HG03139 (cell line): ENCODE data around the gene AKR1C4.
"Not testable (repeated sequence)": the region's sequence is repeated elsewhere in the genome, so short reads cannot be mapped to it uniquely, and the experiment has no call there.

ENCODE experiments used
- ATAC-seq: cut with Tn5 transposase; IDR thresholded peaks from one replicate; pipeline ENCODE4 v1.9.1; 2021; ENCODE audit not compliant: unreplicated experiment

Gene AKR1C4

DNA sequence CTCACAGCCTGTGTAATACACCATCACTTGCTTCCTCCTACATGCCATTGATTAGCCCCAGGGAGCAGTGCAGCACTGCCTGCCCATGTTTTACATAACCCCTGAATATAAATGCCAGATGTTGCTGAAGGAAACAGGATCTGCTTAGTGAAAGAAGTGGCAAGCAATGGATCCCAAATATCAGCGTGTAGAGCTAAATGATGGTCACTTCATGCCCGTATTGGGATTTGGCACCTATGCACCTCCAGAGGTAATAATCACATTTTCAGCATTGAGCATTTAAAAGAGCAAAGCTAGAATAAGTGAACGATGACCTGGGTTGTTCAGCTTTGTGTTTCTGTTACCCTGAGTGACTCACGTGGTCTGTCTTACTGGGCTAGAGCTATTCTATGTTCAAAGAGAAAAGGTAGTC, at the start of gene AKR1C4:
Gene AKR1C4 (plus strand): TSS at position 136 of the 412 bp plus-strand sequence. CDS start 31 bp downstream, at position 167.
- ATAC-seq, result no peak

DNA sequence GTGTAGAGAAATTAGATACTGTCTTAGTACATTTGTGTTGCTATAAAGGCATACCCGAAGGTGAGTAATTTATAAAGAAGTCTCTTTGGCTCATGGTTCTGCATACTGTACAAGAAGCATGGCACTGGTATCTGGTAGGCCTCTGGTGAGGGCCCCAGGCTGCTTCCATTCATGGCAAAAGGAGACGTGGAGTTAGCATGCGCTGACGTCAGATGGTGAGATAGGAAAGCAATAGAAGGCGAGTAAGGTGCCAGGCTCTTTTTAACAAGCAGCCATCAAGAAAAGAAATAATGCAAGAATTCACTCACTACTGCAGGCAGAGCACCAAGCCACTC, 49.8 kb upstream of the AKR1C4 start:
- no peak for ATAC-seq

DNA sequence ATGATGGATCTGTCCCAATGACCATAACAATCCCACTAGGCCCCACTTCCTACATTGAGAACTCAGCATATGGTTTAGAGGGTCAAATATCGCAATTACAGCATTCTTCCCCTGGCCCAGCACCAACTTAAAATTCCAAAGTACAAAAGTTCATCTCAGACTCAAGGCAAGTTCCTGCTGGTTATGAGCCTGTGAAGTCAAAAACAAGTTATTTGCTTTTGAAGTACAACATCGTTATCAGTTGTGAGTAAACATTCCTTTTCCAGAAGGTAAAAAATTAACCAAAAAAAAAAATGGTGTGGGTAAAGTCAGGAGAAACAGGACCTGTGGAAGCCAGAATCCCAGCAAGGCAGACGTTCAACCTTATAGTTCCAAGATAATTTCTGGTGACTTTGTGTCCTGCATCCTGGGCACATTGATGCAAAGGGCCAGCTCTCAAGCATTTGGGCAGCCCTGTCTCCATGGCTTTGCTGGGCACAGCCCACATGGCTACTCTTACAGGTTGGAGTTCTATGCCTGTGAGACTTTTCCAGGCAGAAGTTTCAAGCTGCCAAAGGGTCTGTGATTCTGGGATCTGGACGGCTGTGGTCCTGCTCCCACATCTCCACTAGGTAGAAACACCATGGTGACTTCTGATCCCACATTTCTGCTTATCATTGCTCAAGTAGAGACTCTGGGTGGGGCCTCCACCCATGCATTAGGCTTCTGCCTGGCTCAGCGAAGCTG, 49.2 kb upstream of the AKR1C4 start:
- no peak for ATAC-seq

DNA sequence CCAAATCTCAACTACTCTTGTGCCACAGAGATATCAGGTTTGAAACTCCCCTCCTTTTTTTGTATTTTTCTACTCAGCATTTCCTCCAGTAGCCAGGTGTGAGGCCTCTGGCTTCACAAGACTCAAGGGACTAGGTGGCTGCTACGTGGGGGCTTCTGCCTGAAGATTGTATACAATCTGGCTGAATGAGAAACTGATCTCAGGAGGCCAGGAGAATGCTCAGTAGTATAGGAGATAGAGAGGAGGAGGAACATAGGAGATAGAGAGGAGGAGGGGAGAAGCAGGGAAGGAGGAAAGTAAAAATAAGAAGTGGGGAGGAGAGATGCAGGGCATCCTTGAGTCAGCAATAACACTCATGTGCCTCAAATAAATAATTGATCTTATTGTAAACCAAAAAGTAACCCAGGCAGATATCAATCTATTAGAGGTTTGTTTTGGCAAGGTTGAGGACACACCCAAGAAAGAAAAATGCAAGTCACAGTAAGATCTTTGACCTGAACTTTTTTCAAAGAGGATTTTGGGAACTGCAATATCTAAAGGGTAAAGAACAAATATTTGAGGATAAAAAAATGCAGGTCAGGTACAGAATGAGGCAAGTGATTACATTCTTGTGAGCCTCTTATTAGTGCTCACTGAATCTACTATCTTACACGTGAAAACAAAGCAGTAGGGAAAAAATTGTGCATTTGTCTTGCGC, 48.5 kb upstream of the AKR1C4 start:
- no peak for ATAC-seq

DNA sequence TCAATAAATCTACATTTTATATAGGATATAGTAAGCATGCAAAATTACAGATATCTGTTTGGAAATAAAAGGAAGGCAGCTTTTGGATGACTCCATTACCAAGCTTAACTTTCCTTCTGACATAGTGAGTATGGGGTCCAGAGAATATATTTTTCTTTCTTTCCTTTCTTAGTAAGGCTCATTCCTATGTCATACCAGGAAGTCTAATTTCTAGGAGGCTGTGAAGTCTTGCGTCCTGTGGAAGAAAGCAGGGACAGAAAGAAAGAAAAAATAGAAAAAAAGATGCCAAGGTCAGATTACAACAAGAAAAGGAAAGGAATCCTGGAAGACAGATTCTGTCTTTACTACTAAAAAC, 48.0 kb upstream of the AKR1C4 start:
- no peak for ATAC-seq

DNA sequence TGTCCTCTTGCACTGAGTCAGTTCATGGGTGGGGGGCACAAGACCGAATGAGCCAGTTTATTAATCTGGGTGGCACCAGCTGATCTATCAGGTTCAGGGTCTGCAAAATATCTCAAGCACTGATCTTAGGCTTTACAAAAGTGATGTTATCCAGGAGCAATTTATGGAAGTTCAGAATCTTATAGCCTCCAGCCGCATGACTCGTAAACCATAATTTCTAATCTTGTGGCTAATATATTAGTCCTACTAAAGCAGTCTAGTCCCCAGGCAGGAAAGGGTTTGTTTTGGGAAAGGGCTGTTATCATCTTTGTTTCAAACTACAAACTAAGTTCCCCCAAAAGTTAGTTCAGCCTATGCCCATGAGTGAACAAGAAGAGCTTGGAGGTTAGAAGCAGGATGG, 45.6 kb upstream of the AKR1C4 start:
- ATAC-seq, result no peak

DNA sequence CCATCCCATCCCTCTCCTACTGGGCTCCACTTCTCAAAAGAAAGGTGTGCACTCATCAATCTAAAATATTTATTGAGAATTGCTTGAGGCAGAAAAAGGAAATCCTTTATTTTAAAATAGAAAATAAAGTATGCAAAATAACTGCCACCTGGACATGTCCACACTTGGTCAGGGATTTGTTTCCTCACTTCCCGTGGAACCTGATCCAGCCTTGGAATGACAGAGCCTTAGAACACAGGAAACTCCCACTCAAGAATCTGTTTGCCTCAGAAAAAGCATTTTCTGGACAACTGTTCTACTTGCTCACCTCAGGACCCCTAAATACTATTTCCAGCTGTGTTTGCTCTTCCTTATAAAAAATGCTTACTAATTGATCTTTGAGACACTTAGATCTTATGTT, 40.7 kb upstream of the AKR1C4 start:
- no peak for ATAC-seq

DNA sequence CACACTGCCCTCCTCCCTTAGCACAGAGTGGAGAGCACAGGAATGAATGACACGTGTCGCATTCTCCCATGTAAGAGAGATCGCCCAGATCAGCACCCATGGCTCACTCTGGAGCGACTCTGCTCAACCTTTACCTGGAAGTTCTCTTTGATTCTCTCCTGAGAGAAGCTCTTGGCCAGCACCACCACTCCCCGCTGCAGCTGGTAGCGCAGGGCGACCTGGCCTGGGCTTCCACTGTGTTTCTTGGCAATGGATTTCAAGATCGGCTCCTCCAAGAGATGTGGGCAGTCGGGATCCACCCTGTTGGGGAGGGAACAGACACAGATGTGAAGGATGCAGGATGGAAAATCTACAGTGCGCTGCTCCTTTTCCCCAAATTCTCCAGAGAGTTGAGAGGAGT, 39.1 kb upstream of the AKR1C4 start:
- no peak for ATAC-seq

DNA sequence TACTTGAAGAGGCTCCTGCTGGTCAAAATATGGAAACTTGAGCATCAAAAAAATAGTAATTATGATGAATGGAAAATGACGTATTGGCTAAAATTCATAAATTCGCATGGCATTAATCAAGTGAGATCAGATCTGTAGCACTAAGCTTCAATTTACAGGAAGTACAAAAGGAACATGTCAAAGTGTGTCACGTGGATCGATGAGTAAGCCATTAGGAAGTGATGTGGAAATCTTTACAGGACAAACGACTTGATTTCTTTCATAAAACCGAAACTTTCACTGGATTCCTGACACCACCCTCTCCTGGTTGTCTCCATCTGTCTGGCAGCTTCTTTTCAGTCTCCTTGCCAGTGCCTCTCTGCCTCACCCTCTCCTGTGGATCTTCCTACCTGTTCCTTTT, 37.5 kb upstream of the AKR1C4 start:
- no peak for ATAC-seq

DNA sequence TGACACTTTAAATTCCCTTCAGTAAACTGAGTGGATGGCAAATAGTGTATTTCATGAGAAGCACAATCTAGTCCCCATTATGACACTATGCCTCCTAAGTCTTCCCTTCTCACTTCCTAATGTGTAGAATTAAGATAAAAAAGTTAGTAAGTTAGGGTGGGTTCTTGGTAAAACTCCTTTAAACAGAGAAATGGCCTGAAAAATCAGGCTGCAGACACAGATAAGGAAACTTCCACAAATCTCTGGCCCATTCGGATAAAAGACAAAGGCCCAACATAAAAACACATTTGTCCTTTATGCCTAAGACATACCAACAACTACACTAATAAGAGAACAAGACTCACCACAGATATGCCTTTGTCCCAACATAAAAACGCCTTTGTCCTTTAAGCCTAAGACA, 33.1 kb upstream of the AKR1C4 start:
- ATAC-seq, result no peak

DNA sequence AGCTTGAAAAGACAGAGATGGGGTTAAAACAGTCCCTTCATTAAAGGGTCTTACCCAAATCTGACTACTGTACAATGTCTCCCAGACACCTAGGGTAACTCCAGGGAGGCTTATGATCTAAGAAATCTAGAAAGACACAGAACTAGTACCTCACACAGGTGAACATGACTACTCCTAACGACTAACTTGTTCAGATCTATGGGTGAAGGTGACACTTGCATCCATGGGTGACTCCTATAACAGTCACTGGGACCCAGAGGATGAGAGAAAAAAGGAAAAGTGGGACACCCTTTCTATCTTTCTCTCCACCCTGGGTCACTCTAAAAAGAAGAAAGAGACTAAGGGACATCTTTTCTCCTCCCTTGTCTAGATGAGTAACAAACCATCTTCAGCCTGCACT, 30.9 kb upstream of the AKR1C4 start:
- ATAC-seq, result no peak

DNA sequence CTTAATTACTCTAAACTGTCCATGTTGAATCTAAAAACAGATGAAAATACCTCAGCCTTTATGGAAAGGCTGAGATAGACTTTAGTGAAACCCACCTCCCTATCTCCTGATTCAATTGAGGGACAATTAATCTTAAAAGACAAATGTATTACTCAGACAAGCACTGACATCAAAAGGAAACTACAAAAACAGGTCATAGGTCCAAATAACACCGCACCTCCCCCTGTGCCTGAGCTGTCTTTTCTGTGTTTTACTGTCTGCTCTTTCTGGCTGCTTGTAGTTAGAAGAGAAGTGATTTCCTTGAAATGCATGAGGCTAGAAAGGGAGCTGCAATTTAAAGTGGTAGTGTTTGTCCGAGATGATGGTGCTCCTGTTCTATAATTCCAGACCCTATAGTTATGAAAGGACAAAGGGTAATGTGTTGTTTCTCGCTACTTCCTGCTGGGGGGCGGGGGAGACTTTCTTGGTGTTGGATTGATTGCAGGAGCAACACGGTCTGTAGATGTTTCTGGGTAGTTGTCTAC, 27.7 kb upstream of the AKR1C4 start:
- no peak for ATAC-seq

DNA sequence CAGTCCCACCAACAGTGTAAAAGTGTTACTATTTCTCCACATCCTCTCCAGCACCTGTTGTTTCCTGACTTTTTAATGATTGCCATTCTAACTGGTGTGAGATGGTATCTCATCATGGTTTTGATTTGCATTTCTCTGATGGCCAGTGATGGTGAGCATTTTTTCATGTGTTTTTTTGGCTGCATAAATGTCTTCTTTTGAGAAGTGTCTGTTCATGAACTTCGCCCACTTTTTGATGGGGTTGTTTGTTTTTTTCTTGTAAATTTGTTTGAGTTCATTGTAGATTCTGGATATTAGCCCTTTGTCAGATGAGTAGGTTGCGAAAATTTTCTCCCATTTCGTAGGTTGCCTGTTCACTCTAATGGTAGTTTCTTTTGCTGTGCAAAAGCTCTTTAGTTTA, 21.1 kb upstream of the AKR1C4 start:
- not testable (repeated sequence) for ATAC-seq

DNA sequence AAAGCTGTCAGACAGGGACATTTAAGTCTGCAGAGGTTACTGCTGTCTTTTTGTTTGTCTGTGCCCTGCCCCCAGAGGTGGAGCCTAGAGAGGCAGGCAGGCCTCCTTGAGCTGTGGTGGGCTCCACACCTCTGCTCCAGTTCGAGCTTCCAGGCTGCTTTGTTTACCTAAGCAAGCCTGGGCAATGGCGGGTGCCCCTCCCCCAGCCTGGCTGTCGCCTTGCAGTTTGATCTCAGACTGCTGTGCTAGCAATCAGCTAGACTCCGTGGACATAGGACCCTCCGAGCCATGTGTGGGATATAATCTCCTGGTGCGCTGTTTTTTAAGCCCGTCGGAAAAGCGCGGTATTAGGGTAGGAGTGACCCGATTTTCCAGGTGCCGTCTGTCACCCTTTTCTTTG, 16.1 kb upstream of the AKR1C4 start:
- ATAC-seq, result not testable (repeated sequence)

DNA sequence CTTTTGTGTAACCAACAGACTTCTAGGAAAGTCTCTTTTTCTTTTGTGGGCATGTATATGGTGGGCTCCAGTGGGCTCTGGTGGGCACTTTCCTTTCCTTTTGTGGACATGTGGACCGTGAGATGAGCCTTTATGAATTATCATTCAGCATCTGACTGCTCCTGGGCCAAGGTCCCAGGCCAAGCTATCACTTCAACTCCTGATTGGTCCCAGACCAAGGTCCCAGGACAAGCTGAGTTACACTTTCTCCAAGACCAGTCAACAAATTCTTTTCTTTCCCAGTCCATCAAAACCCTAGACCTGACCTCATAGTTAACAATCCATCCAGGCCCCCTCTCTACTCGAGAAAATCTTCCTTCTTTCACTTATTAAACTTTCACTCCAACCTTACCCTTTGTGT, 12.7 kb upstream of the AKR1C4 start:
- no peak for ATAC-seq

DNA sequence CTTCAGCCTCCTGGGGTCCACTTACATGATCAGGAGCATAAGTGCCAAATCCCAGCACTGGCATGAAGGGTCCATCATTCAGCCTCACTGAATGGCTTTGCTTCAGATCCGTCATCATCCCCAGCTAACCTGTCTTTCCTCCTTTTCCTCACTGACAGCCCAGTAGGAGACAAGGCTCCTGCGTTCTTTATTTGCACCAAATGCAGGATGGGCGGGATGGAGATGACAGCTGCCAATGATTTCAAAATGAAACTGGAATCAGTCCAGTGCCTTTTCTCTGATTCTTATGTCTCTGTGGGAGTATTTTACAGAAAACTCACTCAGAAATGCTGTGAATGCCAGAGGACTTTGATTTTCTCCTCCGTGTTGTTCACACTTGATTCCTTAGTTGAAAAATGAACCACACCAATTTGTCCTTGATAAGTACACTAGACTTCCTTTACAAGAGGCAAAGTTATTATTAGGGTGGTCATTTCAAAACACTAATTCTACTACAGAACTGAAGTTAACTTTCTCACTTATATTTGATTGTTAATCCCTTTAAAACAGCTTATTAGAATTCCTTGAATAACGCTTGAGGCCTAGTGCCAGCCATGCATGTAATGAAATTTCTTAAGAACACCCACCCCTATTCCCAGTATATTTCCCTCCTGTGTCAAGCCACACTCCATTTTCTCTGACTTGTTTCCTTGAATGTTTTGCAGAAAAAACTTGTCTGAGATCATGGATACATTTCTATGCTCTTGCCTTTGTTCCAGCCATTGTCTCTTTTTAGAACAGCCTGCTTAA, 11.5 kb upstream of the AKR1C4 start, which contains the start of gene AKR1C8:
Gene AKR1C8 (minus strand): TSS at position 164 of the 789 bp plus-strand sequence. CDS start 46 bp downstream, at position 118.
- no peak for ATAC-seq

DNA sequence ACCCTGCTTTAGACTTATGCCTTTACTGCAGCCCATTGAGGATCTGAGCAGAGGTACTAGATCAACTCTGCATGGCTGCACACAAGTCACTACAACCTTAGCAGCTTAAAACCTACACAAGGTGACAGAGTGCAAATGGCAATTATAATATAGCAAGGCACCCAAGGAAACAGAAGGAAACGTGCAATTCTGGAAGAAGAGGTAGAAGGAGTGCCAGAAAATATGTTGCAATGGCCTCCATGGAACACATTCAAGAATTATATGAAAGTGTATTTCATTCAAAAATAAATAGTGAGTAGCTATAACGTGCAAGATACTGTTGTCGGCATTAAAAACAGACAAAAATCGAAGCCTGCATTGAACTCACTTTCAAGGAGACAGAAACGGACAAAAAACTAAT, 8.8 kb upstream of the AKR1C4 start:
- no peak for ATAC-seq

DNA sequence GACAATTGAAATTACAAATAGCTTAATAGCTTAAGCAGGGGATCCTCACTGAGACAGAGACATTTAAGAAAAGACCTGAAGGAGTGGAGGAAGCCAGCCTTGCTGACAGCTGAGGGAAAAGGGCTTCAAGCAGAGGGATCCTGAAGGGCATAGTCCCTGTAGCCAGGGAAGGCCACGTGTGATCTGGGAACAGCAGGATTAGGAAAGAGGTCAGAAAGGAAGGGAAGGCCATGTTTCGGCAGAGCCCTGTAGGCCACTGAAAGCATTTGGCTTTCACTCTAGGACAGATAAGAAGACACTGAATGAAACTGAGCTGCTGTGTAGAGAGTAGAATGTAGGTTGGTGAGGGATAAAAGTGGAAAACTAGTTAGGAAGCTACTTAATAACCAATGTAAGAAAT, 8.3 kb upstream of the AKR1C4 start:
- ATAC-seq, result no peak

DNA sequence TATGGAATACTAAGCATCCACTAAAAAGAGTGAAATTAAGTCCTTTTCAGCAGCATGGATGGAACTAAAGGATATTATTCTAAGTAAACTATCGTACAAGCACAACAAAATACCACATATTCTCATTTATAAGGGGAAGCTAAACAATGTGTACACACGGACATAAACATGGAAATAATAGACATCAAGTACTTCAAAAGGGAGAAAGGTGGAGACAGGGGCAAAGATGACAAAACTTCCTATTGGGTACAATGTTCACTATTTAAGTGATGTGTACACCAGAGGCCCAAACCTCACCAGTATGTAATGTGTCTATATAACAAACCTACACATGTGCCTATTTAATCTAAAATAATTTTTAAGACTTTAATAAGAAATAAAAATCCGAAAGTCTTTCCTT, 2.2 kb upstream of the AKR1C4 start:
- no peak for ATAC-seq

DNA sequence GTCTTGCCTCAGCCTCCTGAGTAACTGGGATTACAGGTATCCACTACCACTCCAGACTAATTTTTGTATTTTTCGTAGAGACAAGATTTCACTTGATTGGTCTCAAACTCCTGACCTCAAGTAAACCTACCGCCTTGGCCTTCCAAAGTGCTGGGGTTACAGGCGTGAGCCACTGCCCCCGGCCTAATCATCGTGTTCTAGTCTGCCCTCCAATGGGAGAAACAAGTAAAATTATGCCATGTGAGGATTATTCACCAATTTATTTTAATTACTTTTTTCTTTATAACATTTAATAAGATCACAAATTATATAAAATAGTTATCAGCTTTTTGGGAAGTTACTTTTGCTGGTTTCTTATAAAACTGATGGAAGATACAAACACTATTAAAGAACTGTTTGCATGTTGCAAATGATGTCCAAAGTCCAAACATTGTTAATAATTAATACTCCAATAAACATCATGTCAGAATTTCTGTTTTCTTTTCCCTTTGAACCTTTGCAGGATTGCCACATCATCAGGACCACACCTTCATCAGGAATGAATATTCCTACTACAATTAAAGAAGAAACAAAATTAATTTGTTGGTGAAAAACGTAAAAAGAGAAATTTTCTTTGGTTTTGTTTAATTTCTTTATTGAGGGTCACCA, 786 bp upstream of the AKR1C4 start:
- ATAC-seq, result no peak

DNA sequence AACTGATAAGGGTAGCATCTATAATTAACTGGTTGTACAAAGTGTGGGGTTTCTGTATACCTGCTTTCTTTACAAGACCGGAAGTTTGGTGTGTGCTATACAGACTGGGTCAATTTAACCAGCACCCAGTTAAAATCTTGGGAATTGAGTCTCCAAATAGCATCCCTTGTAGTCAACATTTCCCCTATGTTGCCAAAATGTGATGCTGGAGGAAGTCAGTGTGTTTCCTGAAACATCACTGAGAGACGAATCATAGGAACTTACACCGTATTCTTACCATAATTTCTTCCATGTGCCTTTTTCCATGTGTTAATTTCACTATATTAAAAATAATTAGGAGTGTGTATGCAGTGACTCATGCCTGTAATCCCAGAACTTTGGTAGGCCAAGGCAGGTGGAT, 1.7 kb downstream of the AKR1C4 start:
- no peak for ATAC-seq
